SU-DHL-6 (cell line): ENCODE data around the gene ZNF174.

ENCODE experiments used
- CTCF ChIP-seq: fragments of 200-600 bp; sonication (generic); IDR thresholded peaks from one replicate; pipeline ENCODE4 v1.5.1; 2017; ENCODE audit warnings: antibody characterized with exemption, mild to moderate bottlenecking, low read length, moderate library complexity; ENCODE audit not compliant: insufficient read depth, poor library complexity, severe bottlenecking
- EZH2phosphoT487 ChIP-seq: fragments of 200-600 bp; sonication (generic), shearing (Covaris generic); conservative IDR thresholded peaks from 2 replicates; pipeline ENCODE4 v1.6.1; 2018; ENCODE audit warnings: mild to moderate bottlenecking, antibody characterized with exemption, low read length, moderate library complexity, mixed read lengths

GRCh38 chr16:3388325-3388724 is 12.7 kb upstream of the ZNF174 start:
- TF ChIP-seq CTCF (no peak), EZH2phosphoT487 (no peak)
